Measurements from ENCODE around the gene ZACN.
A peak's percentile ranks its signal among the peaks of the same experiment; 100 is the strongest.

ZACN gene

GRCh38 chr17:76092526-76093413 is 13.8 kb downstream of the ZACN start:
- peak overlapping the region; percentile 23 for H3K4me3 ChIP-seq (ENCODE audit: low read length)
- DNase-seq (ENCODE audit: low read depth, low spot score), result peak; percentile 89

DNA sequence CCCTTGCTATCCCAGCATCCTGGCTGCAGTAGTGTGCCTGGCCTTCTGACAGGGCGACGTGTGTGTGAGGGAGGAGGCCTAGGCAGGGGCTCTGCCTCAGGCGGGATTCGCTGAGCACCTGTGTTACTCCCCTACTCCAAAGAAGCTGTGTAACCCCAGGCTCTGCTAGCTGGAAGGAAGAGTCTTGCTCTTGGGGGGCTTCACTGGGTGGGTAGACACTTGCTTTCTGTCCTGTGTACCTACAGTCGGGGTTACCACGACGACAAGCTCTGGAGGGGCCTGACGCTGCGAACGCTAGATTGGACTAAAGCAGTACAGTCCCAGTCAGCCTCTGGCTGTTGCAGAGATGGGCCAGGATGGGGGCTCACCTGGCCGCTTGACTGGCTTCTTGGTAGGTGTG is 15.1 kb downstream of the ZACN start:
- DNase-seq (ENCODE audit: low read depth, low spot score), result no peak
- H3K4me3 ChIP-seq (ENCODE audit: low read length), result no peak overlapping the region

DNA sequence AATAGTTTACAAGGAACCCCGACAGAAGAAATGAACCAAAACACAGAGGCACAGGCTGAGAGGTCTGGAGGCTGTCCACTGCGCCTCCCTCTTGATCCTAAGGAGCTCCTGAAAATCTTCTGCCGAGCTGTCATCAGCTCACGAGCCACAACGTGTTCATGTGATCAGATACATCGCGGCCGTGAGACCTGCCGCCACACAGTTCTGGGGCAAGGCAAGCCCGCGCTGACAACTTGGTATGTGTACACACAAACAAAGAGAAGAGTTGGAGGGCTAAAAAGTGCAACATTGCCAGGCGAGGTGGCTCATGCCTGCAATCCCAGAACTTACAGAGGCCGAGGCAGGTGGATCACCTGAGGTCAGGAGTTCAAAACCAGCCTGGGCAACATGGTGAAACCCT is 17.0 kb downstream of the ZACN start:
- no peak for DNase-seq (ENCODE audit: low read depth, low spot score)
- H3K4me3 ChIP-seq (ENCODE audit: low read length), result no peak overlapping the region

- DNase-seq (ENCODE audit: low read depth, low spot score), result no peak
- no peak overlapping the region for H3K4me3 ChIP-seq (ENCODE audit: low read length)
Measured at GRCh38 chr17:76097716-76098295, 18.8 kb downstream of the ZACN start.

DNA sequence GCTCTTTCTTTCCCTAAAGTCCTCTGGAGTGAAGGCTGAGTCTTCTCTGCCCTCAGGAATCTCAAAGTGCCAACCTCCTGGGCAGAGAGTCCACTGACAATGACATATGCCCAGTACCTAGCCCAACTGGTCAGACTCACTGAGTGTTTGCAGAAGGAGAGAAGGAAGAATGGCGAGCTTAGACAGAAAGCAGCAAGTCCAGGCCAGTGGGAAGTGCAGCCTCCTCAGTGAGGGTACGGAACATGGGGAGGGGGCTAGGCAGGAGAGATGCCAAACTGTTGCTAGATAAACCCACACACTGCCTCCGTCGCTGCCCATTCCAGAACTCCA is 23.9 kb downstream of the ZACN start:
- peak overlapping the region; percentile 92 for H3K4me3 ChIP-seq (ENCODE audit: low read length)
- no peak for DNase-seq (ENCODE audit: low read depth, low spot score)

DNA sequence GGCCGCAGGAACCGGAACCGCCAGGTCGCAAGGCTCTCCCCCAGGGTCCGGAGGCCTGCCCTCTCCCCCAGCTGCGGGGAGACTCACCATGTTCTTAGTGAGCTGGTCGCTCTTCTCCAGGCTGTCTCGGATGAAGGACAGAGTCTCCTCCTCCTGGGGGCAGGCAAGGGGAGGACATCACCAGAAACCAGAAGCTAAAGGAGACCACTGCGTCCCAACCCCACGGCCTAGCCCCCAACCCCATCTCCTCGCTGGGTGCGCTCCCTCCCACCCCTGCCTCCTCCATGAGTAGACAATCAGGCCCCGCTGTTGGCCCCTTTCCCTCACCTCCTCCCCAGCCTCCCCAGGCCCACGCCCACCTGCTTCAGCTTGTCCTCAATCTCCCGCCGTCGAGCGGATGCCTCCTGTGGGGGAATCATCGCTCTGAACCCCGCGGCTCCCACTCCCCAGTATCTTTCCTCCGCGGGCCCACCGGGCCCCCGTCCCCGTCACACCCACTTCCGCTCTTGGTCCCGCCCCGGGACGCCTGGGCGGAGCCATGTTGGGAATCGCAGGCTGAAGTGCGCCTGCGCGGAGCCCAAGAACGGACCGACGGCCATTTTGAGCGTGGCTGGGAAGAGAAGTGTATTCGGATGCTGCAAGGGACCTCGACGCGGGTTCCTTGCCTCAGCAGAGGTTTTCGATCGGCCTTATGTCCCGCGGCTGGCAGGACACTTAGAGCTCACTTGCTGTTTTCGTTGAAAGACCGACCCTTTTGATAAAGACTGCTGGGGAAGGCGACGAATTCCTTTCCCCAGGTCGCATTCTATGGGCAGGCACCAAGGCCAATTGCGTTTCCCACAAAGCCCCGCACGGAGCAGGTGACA is 24.5 kb downstream of the ZACN start, which contains the start of gene EXOC7:
EXOC7 (minus strand) TSS at position 514 of the 866 bp plus-strand sequence; CDS start at position 419, 95 bp downstream.
- H3K4me3 ChIP-seq (ENCODE audit: low read length), result peak within 1 kb of the TSS; percentile 92
- DNase-seq (ENCODE audit: low read depth, low spot score), result peak; percentile 89

- DNase-seq (ENCODE audit: low read depth, low spot score), result no peak
- peak overlapping the region; percentile 92 for H3K4me3 ChIP-seq (ENCODE audit: low read length)
Measured at GRCh38 chr17:76104140-76104895, 25.3 kb downstream of the ZACN start.

DNA sequence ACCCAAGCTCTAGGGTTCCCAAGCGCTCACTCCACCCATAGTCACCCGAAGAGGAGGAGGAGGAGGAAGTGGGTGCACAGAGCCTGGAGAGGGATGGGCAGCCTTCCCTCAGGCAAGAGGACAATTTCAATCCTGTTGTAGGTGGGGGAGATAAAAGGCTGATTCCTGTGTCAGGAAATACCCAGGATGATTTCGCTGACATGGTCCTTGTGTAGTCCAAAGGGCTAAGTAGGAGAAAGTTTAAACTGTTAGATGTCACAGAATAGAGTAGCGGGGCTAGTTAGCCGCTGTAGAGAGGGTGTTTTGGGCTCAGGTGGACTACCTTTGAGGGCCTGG is 25.9 kb downstream of the ZACN start:
- no peak for DNase-seq (ENCODE audit: low read depth, low spot score)
- H3K4me3 ChIP-seq (ENCODE audit: low read length), result no peak overlapping the region

DNA sequence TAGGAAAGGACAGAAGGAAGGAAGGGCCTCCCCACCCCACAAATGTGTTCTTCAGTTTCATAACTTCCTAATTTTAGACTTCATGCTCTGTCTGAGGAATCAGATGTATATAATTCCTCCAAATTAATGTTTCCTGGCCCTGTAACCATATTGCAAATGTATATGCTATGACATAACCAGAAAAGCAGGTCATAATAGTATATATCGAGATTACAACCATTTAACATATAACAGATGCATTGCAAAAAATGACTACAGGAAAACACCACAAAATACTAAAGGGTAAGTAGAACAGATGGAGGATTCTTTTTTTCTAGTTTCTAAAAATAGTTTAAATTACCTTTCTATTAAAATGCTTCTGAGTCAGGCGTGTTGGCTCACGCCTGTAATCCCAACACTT is 27.7 kb downstream of the ZACN start:
- no peak for DNase-seq (ENCODE audit: low read depth, low spot score)

DNA sequence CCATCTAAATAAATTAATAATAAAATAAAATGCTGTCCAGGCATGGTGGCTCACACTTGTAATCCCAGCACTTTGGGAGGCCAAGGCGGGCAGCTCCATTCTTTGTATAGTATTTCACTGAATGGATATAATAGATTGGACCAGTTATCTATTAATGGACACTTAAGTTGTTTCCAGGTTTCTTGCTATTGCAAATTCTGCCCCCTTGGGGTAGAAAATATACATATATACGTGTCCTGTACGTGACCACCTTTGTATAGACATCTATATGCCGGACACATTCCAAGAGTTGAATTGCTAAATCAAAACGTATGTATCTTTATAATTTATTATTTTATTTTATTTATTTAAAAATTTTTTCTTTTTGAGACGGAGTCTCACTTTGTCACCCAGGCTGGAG is 28.5 kb downstream of the ZACN start:
- DNase-seq (ENCODE audit: low read depth, low spot score), result peak; percentile 27
- no peak overlapping the region for H3K4me3 ChIP-seq (ENCODE audit: low read length)

More for the DNA sequence above, 27.7 kb downstream of the ZACN start:
- no peak overlapping the region for H3K4me3 ChIP-seq (ENCODE audit: low read length)

DNA sequence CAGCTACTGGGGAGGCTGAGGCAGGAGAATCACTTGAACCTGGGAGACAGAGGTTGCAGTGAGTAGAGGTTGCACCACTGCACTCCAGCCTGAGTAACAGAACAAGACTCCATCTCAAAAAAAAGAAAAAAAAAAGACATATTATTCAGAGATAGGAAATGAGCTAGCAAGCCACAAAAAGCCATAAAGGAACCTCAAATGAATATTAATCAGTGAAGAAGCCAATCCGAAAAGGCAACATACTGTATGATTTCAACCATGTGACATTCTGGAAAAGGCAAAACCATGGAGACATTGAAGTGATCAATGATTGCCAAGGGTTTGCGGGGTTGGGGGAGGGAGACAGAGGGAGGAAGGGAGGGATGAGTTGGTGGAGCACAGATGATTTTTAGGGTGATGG is 33.0 kb downstream of the ZACN start:
- H3K4me3 ChIP-seq (ENCODE audit: low read length), result no peak overlapping the region
- no peak for DNase-seq (ENCODE audit: low read depth, low spot score)

GRCh38 chr17:76115138-76115754 is 36.3 kb downstream of the ZACN start:
- no peak overlapping the region for H3K4me3 ChIP-seq (ENCODE audit: low read length)
- DNase-seq (ENCODE audit: low read depth, low spot score), result no peak

- no peak for DNase-seq (ENCODE audit: low read depth, low spot score)
- H3K4me3 ChIP-seq (ENCODE audit: low read length), result no peak overlapping the region
Measured at GRCh38 chr17:76119409-76120371, 40.7 kb downstream of the ZACN start.

GRCh38 chr17:76120658-76121008 is 41.7 kb downstream of the ZACN start:
- H3K4me3 ChIP-seq (ENCODE audit: low read length), result no peak overlapping the region
- DNase-seq (ENCODE audit: low read depth, low spot score), result no peak

- H3K4me3 ChIP-seq (ENCODE audit: low read length), result no peak overlapping the region
- DNase-seq (ENCODE audit: low read depth, low spot score), result no peak
Measured at GRCh38 chr17:76121932-76122430, 43.0 kb downstream of the ZACN start.

DNA sequence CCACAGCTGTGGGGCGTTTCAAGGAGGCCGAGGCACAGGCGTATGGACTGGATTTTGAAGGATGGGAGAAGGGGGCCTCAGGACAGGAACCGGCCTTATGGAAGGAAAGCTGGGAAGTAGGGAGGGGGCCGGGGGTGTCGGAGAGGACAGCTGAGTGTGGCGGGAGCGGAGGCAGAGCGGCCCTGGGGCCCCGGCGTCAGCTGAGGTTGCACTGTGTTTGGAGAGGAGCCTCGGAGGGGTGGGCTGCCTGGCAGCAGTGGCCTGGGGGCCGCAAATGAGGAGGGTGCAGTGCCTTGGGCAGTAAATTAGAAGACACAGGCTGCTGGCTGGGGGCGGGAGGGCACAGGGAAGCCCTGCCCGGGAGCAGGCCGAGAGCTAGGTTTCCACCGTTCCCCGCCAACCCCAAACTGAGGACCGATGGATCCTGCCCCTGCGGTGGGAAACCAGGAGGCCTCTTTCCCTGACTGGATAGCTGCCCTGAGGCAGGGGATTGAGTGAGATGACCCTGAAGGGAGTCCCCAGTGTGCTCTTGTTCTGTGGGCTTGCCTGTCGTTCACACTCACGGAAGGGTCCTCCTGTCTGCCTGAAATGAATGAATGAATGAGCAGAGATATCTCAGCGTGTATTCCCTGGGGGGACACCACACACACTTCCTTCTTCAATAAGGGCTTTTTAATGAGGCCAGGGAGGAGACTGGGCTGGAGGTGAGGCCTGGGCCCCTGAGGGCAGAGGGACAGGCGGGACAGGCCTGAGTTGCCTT is 43.6 kb downstream of the ZACN start:
- no peak for DNase-seq (ENCODE audit: low read depth, low spot score)
- no peak overlapping the region for H3K4me3 ChIP-seq (ENCODE audit: low read length)

DNA sequence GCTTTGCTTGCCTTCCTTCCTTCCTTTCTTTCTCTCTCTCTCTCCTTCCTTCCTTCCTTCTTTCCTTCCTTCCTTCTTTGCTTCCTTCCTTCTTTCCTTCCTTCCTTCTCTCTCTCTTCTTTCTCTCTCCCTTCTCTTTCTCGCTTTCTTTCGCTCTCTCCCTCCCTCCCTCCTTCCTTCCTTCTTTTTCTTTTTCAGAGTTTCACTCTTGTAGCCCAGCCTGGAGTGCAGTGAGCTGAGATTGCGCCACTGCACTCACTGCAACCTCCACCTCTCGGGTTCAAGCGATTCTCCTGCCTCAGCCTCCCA is 44.2 kb downstream of the ZACN start:
- no peak overlapping the region for H3K4me3 ChIP-seq (ENCODE audit: low read length)
- no peak for DNase-seq (ENCODE audit: low read depth, low spot score)

All from Jurkat, Clone E6-1 (cell line).